ENCODE results near the gene SPG7. TPM values are rescaled to one million over a fixed set of nuclear protein-coding genes. Genes with fewer than 3 reads are reported as not detected.

Gene SPG7
- total and polyA plus RNA-seq, 9 of the 15 experiments (the other 6 are each of a cell fraction or from before 2014, with no cell fraction given), result 5.8 to 89.1 (median 49.4) TPM

- no peak overlapping the region for H2AFZ ChIP-seq (ENCODE audit: low read depth, low read length)
- peak overlapping the region; percentile 78; the same call in 1 of the 3 replicates for H3K27ac ChIP-seq (ENCODE audit: extremely low read depth, low read depth, low read length)
- peaks cover 4% of the 10 kb centered on the region for H3K9me1 ChIP-seq (ENCODE audit: control insufficient read depth, insufficient read depth, low read length)
- ATAC-seq (no peak), DNase-seq (ENCODE audit: extremely low read depth in 1 of 4, low spot score in 3 of 4) (no peak), FAIRE-seq (no peak)
- no peaks in the 10 kb centered on the region for H3K27me3 ChIP-seq (ENCODE audit: control insufficient read depth in 2 of 2, insufficient read depth in 2 of 2, low read length in 2 of 2)
- H3K4me2 ChIP-seq (ENCODE audit: insufficient read depth, low read length), result peak overlapping the region; percentile 78
- peaks cover 7% of the 10 kb centered on the region for H3K9me3 ChIP-seq (replicated peaks; ENCODE audit: control insufficient read depth, insufficient read depth, low read depth, low read length)
- intact Hi-C loops (cut with micrococcal nuclease), result loop anchor here (10.0 kb wide), 1 partner anchor 68 kb away; no protein-coding TSS in a partner anchor
- peak overlapping the region; percentile 57; the same call in 1 of the 2 replicates for H3K4me3 ChIP-seq
- peak overlapping the region; percentile 71 to 98; a peak in 3 of 4 replicates for H3K9ac ChIP-seq (ENCODE audit: insufficient read depth in 1 of 2, low read depth in 2 of 2, low read length in 2 of 2)
- H3K36me3 ChIP-seq (ENCODE audit: control insufficient read depth, insufficient read depth, low read length), result peaks cover 49% of the 10 kb centered on the region
- ChIA-PET POLR2A (interaction anchor here (0.6 to 0.7 kb wide), 2 partner anchors 116 to 422 kb away, joined by 3 read pairs; no protein-coding TSS in a partner anchor), CTCF (ENCODE audit: low intra/inter-chr PET ratio) (no interaction called here)
- H3K4me1 ChIP-seq (replicated peaks in 1 of 2; ENCODE audit: control insufficient read depth in 2 of 2, insufficient read depth in 2 of 2, low read length in 2 of 2), result peaks cover 5 to 44% of the 10 kb centered on the region in 2 experiments
- peak; percentile 20; the same call in 1 of the 2 replicates for TF ChIP-seq POLR2G (IDR thresholded peaks at IDR 0.05; ENCODE audit: low read depth, low read length)
- no peak for TF ChIP-seq ZBTB8A (IDR thresholded peaks at IDR 0.05; ENCODE audit: partially characterized antibody)
- TF ChIP-seq ZBTB7A (IDR thresholded peaks at IDR 0.05; ENCODE audit: borderline replicate concordance, control insufficient read depth, low read depth, low read length), result 0 out of 2 replicates have a peak, but pooled peaks have one; percentile 28
- 91% methylated on average over 17 of the region's 25 CpGs for WGBS (ENCODE audit: insufficient coverage, low coverage, missing lambda C conversion rate)
- in situ Hi-C loops (cut with MboI), result no loop called here
- H4K20me1 ChIP-seq (replicated peaks; ENCODE audit: control insufficient read depth, insufficient read depth, low read length), result no peaks in the 10 kb centered on the region
- H3K79me2 ChIP-seq (ENCODE audit: control insufficient read depth, insufficient read depth, low read length), result peaks cover 34% of the 10 kb centered on the region
- TSS peak; percentile 42 for BruUV-seq (replicated peaks)
Observed at GRCh38 chr16:89577055-89577759, 69.0 kb downstream of the SPG7 start.

GRCh38 chr16:89579351-89579750 is 71.1 kb downstream of the SPG7 start:
- BruUV-seq (replicated peaks), result no TSS peak
- no peak for FAIRE-seq
- in situ Hi-C loops (cut with MboI), result no loop called here
- TF ChIP-seq MYNN (IDR thresholded peaks at IDR 0.05), result no peak
- no peak for TF ChIP-seq MYNN (CRISPR knock-in tag; IDR thresholded peaks at IDR 0.05)
- TF ChIP-seq POLR2A (conservative IDR thresholded peaks at IDR 0.05), result peak; percentile 40; the same call in 1 of the 2 replicates
- no peak for TF ChIP-seq NR2F6 (CRISPR knock-in tag; IDR thresholded peaks at IDR 0.05)
- TF ChIP-seq RAD51 (IDR thresholded peaks at IDR 0.05; ENCODE audit: borderline replicate concordance, low read depth), result no peak
- peak; percentile 80 for TF ChIP-seq PRDM10 (IDR thresholded peaks at IDR 0.05; ENCODE audit: partially characterized antibody)

More at GRCh38 chr16:89579351-89579750, 71.1 kb downstream of the SPG7 start:
- ATAC-seq (no peak), DNase-seq (ENCODE audit: extremely low read depth in 1 of 4, low spot score in 3 of 4) (no peak)
- POLR2A ChIA-PET, result no interaction called here
- H3K4me3 ChIP-seq, result no peak overlapping the region
- H3K79me2 ChIP-seq (ENCODE audit: control insufficient read depth, insufficient read depth, low read length), result peaks cover 34% of the 10 kb centered on the region
- H3K9me3 ChIP-seq (replicated peaks; ENCODE audit: control insufficient read depth, insufficient read depth, low read depth, low read length), result peaks cover 7% of the 10 kb centered on the region
- H3K27me3 ChIP-seq (ENCODE audit: control insufficient read depth in 2 of 2, insufficient read depth in 2 of 2, low read length in 2 of 2), result no peaks in the 10 kb centered on the region
- H2AFZ ChIP-seq (ENCODE audit: low read depth, low read length), result no peak overlapping the region
- 91% methylated on average over 15 of the region's 15 CpGs for WGBS (ENCODE audit: insufficient coverage, low coverage, missing lambda C conversion rate)
- CTCF ChIA-PET (ENCODE audit: low intra/inter-chr PET ratio), result no interaction called here
- H3K4me2 ChIP-seq (ENCODE audit: insufficient read depth, low read length), result no peak overlapping the region
- H4K20me1 ChIP-seq (replicated peaks; ENCODE audit: control insufficient read depth, insufficient read depth, low read length), result no peaks in the 10 kb centered on the region
- no peaks in the 10 kb centered on the region for H3K9me1 ChIP-seq (ENCODE audit: control insufficient read depth, insufficient read depth, low read length)
- H3K36me3 ChIP-seq (ENCODE audit: control insufficient read depth, insufficient read depth, low read length), result peaks cover 70% of the 10 kb centered on the region
- intact Hi-C loops (cut with micrococcal nuclease), result loop anchor here (10.0 kb wide), 1 partner anchor 65 kb away; no protein-coding TSS in a partner anchor
- no peak overlapping the region for H3K27ac ChIP-seq (ENCODE audit: extremely low read depth, low read depth, low read length)
- no peak overlapping the region for H3K9ac ChIP-seq (ENCODE audit: insufficient read depth in 1 of 2, low read depth in 2 of 2, low read length in 2 of 2)
- H3K4me1 ChIP-seq (replicated peaks in 1 of 2; ENCODE audit: control insufficient read depth in 2 of 2, insufficient read depth in 2 of 2, low read length in 2 of 2), result peaks cover 1 to 53% of the 10 kb centered on the region in 2 experiments
